K562 (cell line): ENCODE data around the gene SIT1. TPM values are rescaled to one million over a fixed set of nuclear protein-coding genes. Genes with fewer than 3 reads are reported as not detected.

ENCODE experiments used
- CREM ChIP-seq: IDR thresholded peaks from 2 replicates; pipeline ENCODE4 v1.6.1; 2014; ENCODE audit warnings: antibody characterized with exemption, low read depth
- EP400 ChIP-seq: fragments of 450-650 bp; IDR thresholded peaks from 2 replicates; pipeline ENCODE4 v1.6.1; 2017; ENCODE audit warnings: antibody characterized with exemption, mild to moderate bottlenecking, moderate library complexity
- ETS1 ChIP-seq: conservative IDR thresholded peaks from 2 replicates; pipeline ENCODE4 v1.6.1; 2011; ENCODE audit warnings: low read depth, mild to moderate bottlenecking, low read length; ENCODE audit not compliant: control insufficient read depth
- ETV1 ChIP-seq: fragments of 450-650 bp; conservative IDR thresholded peaks from 2 replicates; pipeline ENCODE4 v1.6.1; 2016; ENCODE audit warnings: missing genetic modification characterization, control low read depth, low read depth, missing compliant biosample characterization
- GABPA ChIP-seq: fragments of 200-800 bp; sonication (Bioruptor generic); conservative IDR thresholded peaks from 2 replicates; pipeline ENCODE4 v1.6.1; 2016; ENCODE audit warnings: low read depth, missing genetic modification characterization, missing compliant biosample characterization
- JUNB ChIP-seq: fragments of 450-650 bp; formaldehyde crosslinking; conservative IDR thresholded peaks from 2 replicates; pipeline ENCODE4 v1.4.0; 2020; ENCODE audit warnings: mild to moderate bottlenecking
- MAZ ChIP-seq, 2 experiments: fragments of 450-650 bp in 1 of 2; sonication (generic) in 1 of 2; formaldehyde crosslinking; IDR thresholded peaks in 1 of 2; conservative IDR thresholded peaks in 1 of 2; 2 replicates each; pipeline versions ENCODE4 v1.4.0 to v1.5.0; 2020; ENCODE audit warnings: mild to moderate bottlenecking in 1 of 2, missing genetic modification reagents in 1 of 2
- MITF ChIP-seq: IDR thresholded peaks from 2 replicates; pipeline ENCODE4 v1.6.1; 2014; ENCODE audit warnings: antibody characterized with exemption
- NFIX ChIP-seq: fragments of 250-450 bp; sonication (Bioruptor Pico); IDR thresholded peaks from 2 replicates; pipeline ENCODE4 v1.4.0; 2020; ENCODE audit warnings: low read depth, mild to moderate bottlenecking, moderate library complexity
- NR2C1 ChIP-seq, 2 experiments: fragments of 450-650 bp; IDR thresholded peaks; 2 replicates each; pipeline ENCODE4 v1.6.1; 2017; ENCODE audit warnings: mild to moderate bottlenecking in 2 of 2, antibody characterized with exemption in 1 of 2, inconsistent platforms in 1 of 2, missing compliant biosample characterization in 1 of 2, missing genetic modification characterization in 1 of 2
- PKNOX1 ChIP-seq: fragments of 450-650 bp; IDR thresholded peaks from 2 replicates; pipeline ENCODE4 v1.6.1; 2016
- RBM25 ChIP-seq: fragments of 200-400 bp; formaldehyde crosslinking; IDR thresholded peaks from 2 replicates; pipeline ENCODE4 v1.6.1; 2018; ENCODE audit warnings: low read length, low read depth, moderate library complexity; ENCODE audit not compliant: severe bottlenecking
- SIN3A ChIP-seq, 2 experiments: fragments of 150-350 bp in 1 of 2; IDR thresholded peaks; 2 replicates each; pipeline ENCODE4 v1.6.1; 2011 to 2016; ENCODE audit warnings: borderline replicate concordance in 2 of 2, low read depth in 2 of 2, low read length in 2 of 2, mild to moderate bottlenecking in 2 of 2, moderate library complexity in 2 of 2; ENCODE audit not compliant: control insufficient read depth in 1 of 2
- SIN3B ChIP-seq: fragments of 450-650 bp; IDR thresholded peaks from 2 replicates; pipeline ENCODE4 v1.6.1; 2017; ENCODE audit warnings: low read depth, mild to moderate bottlenecking, moderate library complexity
- SMAD4 ChIP-seq: fragments of 250-450 bp; sonication (Bioruptor Pico); conservative IDR thresholded peaks from 2 replicates; pipeline ENCODE4 v1.8.0; 2021; ENCODE audit warnings: inconsistent platforms, mild to moderate bottlenecking, moderate library complexity
- SMARCA5 ChIP-seq: fragments of 450-650 bp; IDR thresholded peaks from 2 replicates; pipeline ENCODE4 v1.6.1; 2016
- TAF7 ChIP-seq: fragments of 450-650 bp; IDR thresholded peaks from 2 replicates; pipeline ENCODE4 v1.6.1; 2016; ENCODE audit warnings: missing genetic modification characterization, missing compliant biosample characterization
- TCF7 ChIP-seq: sonication (generic); IDR thresholded peaks from 2 replicates; pipeline ENCODE4 v1.6.1; 2016; ENCODE audit warnings: antibody characterized with exemption, borderline replicate concordance
- TEAD2 ChIP-seq: fragments of 450-650 bp; IDR thresholded peaks from 2 replicates; pipeline ENCODE4 v1.6.1; 2016; ENCODE audit warnings: missing genetic modification characterization, control low read depth, missing compliant biosample characterization
- ZBED1 ChIP-seq: IDR thresholded peaks from 2 replicates; pipeline ENCODE4 v1.6.1; 2014
- ZFPM2 ChIP-seq: fragments of 250-450 bp; sonication (Bioruptor Pico); IDR thresholded peaks from 2 replicates; pipeline ENCODE4 v1.5.1; 2022; ENCODE audit warnings: mild to moderate bottlenecking
- ZNF232 ChIP-seq: sonication (generic); formaldehyde crosslinking; IDR thresholded peaks from 2 replicates; pipeline ENCODE4 v1.8.0; 2022; ENCODE audit warnings: mild to moderate bottlenecking, missing genetic modification reagents
- ZNF655 ChIP-seq: fragments of 250-450 bp; sonication (Bioruptor Pico); IDR thresholded peaks from 2 replicates; pipeline ENCODE4 v1.5.0; 2021
- ZNF695 ChIP-seq: fragments of 450-650 bp; formaldehyde crosslinking; IDR thresholded peaks from 2 replicates; pipeline ENCODE4 v1.4.0; 2020; ENCODE audit warnings: mild to moderate bottlenecking, moderate library complexity
- ZZZ3 ChIP-seq: fragments of 450-650 bp; IDR thresholded peaks from 2 replicates; pipeline ENCODE4 v1.6.1; 2016; ENCODE audit warnings: antibody characterized with exemption, mild to moderate bottlenecking, moderate library complexity
- polyA plus RNA-seq, 8 experiments: library from polyadenylated mRNA; depleted of rRNA in 4 of 8; stranded (reverse) in 5 of 8; unstranded in 3 of 8; fragments of >200 nt; fragmentation: Nextera tagmentation in 2 of 8; fragmentation: Illumina TruSeq in 1 of 8; extraction: Ambion mirVana in 2 of 8; extraction: Trizol in 1 of 8; gene quantifications; 2 replicates each; pipeline versions ENCODE4 v1.2.1 to v1.2.3, GENCODE V29; 2011 to 2014; ENCODE audit warnings: inconsistent platforms in 1 of 8, missing spikeins in 1 of 8
- total RNA-seq, 7 experiments: library from RNA; depleted of rRNA in 6 of 7; stranded (reverse); fragments of >200 nt in 6 of 7; fragmentation: Illumina TruSeq in 2 of 7; extraction: Trizol in 2 of 7; gene quantifications; 2 replicates each; pipeline versions ENCODE4 v1.2.1 to v1.2.3, GENCODE V29; 2011 to 2021; ENCODE audit warnings: low replicate concordance in 1 of 7

SIT1 gene
- total and polyA plus RNA-seq, 9 of the 15 experiments (the other 6 are each of a cell fraction or from before 2014, with no cell fraction given) = not detected

- TF ChIP-seq EP400 (peak; percentile 53; the same call in 1 of the 2 replicates), ETV1 (tag) (no peak), ZNF695 (CRISPR knock-in tag) (no peak), RBM25 (no peak), NR2C1 (IDR thresholded peaks at IDR 0.05) (no peak), NR2C1 (tag; IDR thresholded peaks at IDR 0.05) (no peak), GABPA (tag) (peak; percentile 68), PKNOX1 (no peak), SMARCA5 (no peak), ZFPM2 (CRISPR knock-in tag) (no peak), MAZ (CRISPR knock-in tag; conservative IDR thresholded peaks at IDR 0.05 in 1 of 2, IDR thresholded peaks at IDR 0.05 in 1 of 2) (peak in 1 of 2 experiments; percentile 74), SMAD4 (CRISPR knock-in tag) (no peak), SIN3A (IDR thresholded peaks at IDR 0.05; ENCODE audit: borderline replicate concordance in 2 of 2, control insufficient read depth in 1 of 2, low read depth in 2 of 2, low read length in 2 of 2) (0 out of 4 replicates have a peak, but pooled peaks of 1 of the 2 experiments have one; percentile 39), TEAD2 (no peak), CREM (no peak), TCF7 (no peak), ZNF232 (CRISPR knock-in tag) (no peak), ZNF655 (no peak), TAF7 (tag) (no peak), MITF (no peak), ETS1 (0 out of 2 replicates have a peak, but pooled peaks have one; percentile 20), JUNB (CRISPR knock-in tag) (no peak), SIN3B (no peak), ZBED1 (no peak), ZZZ3 (no peak), NFIX (CRISPR knock-in tag) (no peak)
These were observed 40.0 kb upstream of the SIT1 start (continued) for GRCh38 chr9:35690614-35691333.
